Esophagus squamous epithelium (tissue), 5 donors: ENCODE data around the gene HOXD13. TPM values are rescaled to one million over a fixed set of nuclear protein-coding genes. Genes with fewer than 3 reads are reported as not detected.

Experiments
- DNase-seq: peaks from one replicate; lab custom pipeline; 2025; lab: John Stamatoyannopoulos, UW
- H3K27ac ChIP-seq, 4 donors: fragments of 200-600 bp; sonication (generic); one replicate each; pipeline ENCODE4 v1.5.1; 2016 to 2019; ENCODE audit warnings: mild to moderate bottlenecking in 1 of 4
- H3K27me3 ChIP-seq, 4 donors: fragments of 200-600 bp; sonication (generic); 1 replicate in 3 of 4; 2 replicates in 1 of 4; pipeline versions ENCODE4 v1.5.1 to v1.6.0; 2017 to 2021; ENCODE audit warnings: antibody characterized with exemption in 1 of 4
- H3K36me3 ChIP-seq, 3 donors: fragments of 200-600 bp; sonication (generic); one replicate each; pipeline ENCODE4 v1.5.1; 2016 to 2019
- H3K4me1 ChIP-seq, 3 donors: fragments of 200-600 bp; sonication (generic); one replicate each; pipeline ENCODE4 v1.5.1; 2017 to 2019
- H3K4me3 ChIP-seq, 4 donors: fragments of 200-600 bp; sonication (generic); 1 replicate in 3 of 4; 2 replicates in 1 of 4; pipeline ENCODE4 v1.5.1; 2016 to 2019; ENCODE audit warnings: mild to moderate bottlenecking in 2 of 4, moderate library complexity in 1 of 4
- H3K9me3 ChIP-seq, 3 donors: fragments of 200-600 bp; sonication (generic); one replicate each; pipeline ENCODE4 v1.5.1; 2016 to 2019
- POLR2A ChIP-seq, 4 donors: fragments of 450-650 bp; IDR thresholded peaks; one replicate each; pipeline ENCODE4 v1.6.1; 2017; ENCODE audit warnings: antibody characterized with exemption in 4 of 4, mild to moderate bottlenecking in 4 of 4, moderate library complexity in 3 of 4
- WGBS, 2 donors: methylation state at CpG; one replicate each; pipeline ENCODE4 v1.1.5; 2018; 5-methylcytosine and 5-hydroxymethylcytosine counted together
- intact Hi-C: fragments of 100-400 bp; cut with DNase I; formaldehyde crosslinking; loops from one replicate; pipeline ENCODE4 v1.15.0; 2022
- total RNA-seq, 4 donors: library from RNA; depleted of rRNA; stranded (reverse); fragments of >200 nt; gene quantifications; one replicate each; pipeline ENCODE4 v1.1.0, GENCODE V29; 2016
- TF ChIP-seq, protein P1 (sequence below), 6 experiments: fragments of 450-650 bp in 4 of 6; fragments of 200-600 bp in 2 of 6; sonication (generic) in 2 of 6; IDR thresholded peaks; one replicate each; pipeline ENCODE4 v1.5.1; 2016 to 2019; ENCODE audit warnings: antibody characterized with exemption in 6 of 6, mild to moderate bottlenecking in 4 of 6, moderate library complexity in 4 of 6
- donor health status: DM: yes; HTN: yes; CAD: no.

The HOXD13 gene
- total RNA-seq, 4 donors from 2014 or later = not detected

DNA sequence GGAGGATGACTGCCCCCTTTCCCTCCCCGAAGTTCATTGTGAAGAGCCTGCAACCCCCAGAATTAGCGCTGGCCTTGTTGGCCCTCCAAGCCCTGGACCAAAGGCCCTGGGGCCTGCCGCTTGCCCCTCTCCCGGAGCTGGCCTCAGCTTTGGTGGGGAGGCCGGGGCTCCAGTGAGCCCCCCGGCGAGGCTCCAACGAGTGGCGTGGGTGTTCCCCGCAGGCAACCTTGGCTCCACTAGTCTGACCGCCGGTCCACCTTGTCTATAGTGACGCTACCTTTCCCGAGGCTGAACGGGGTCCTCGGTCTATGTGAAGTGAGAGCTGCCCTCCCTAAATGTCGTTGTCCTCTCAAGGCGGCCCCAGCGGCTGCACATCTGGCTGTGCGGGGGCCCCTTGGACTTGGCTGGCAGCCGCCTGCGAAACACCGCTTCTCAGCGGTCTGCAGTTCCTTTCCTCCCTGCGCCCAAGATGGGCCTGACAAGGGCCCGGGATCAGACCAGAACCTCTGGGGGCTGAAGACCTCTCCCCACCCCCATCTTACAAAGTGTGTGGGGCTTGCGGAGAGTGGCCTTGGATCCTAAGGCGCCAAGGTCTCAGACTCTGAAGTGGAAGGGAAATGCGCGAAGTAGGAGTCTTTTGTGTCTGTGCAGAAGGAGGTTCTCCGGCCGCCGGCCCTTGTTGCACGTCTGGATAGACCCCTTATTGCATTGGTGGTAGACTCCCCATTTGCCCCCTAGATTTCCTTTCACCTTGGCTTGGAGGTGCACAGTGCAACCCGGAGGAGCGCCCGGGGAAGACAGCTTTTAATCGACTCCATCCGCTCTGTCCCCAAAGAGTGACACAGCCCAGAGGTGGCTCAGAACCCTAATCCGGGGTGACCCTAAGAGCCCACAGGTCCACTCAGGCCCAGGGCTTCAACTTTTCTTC is 20.1 kb downstream of the HOXD13 start:
- WGBS, 2 donors = 9 to 19% methylated on average over 10 to 25 of the region's 40 CpGs
- peaks cover 0 to 17% (median 9%) of the 10 kb centered on the region in 3 donors for H3K4me1 ChIP-seq
- no peak for DNase-seq
- H3K27ac ChIP-seq = no peak overlapping the region
- peaks cover 31 to 100% (median 80%) of the 10 kb centered on the region in 4 donors for H3K27me3 ChIP-seq
- H3K9me3 ChIP-seq = no peaks in the 10 kb centered on the region
- no peak overlapping the region for H3K4me3 ChIP-seq
- intact Hi-C loops = no loop called here
- H3K36me3 ChIP-seq = no peaks in the 10 kb centered on the region
- TF ChIP-seq, protein P1, sequence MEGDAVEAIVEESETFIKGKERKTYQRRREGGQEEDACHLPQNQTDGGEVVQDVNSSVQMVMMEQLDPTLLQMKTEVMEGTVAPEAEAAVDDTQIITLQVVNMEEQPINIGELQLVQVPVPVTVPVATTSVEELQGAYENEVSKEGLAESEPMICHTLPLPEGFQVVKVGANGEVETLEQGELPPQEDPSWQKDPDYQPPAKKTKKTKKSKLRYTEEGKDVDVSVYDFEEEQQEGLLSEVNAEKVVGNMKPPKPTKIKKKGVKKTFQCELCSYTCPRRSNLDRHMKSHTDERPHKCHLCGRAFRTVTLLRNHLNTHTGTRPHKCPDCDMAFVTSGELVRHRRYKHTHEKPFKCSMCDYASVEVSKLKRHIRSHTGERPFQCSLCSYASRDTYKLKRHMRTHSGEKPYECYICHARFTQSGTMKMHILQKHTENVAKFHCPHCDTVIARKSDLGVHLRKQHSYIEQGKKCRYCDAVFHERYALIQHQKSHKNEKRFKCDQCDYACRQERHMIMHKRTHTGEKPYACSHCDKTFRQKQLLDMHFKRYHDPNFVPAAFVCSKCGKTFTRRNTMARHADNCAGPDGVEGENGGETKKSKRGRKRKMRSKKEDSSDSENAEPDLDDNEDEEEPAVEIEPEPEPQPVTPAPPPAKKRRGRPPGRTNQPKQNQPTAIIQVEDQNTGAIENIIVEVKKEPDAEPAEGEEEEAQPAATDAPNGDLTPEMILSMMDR (IDR thresholded peaks at IDR 0.05) = no peak
- no peak for TF ChIP-seq POLR2A (IDR thresholded peaks at IDR 0.05)

DNA sequence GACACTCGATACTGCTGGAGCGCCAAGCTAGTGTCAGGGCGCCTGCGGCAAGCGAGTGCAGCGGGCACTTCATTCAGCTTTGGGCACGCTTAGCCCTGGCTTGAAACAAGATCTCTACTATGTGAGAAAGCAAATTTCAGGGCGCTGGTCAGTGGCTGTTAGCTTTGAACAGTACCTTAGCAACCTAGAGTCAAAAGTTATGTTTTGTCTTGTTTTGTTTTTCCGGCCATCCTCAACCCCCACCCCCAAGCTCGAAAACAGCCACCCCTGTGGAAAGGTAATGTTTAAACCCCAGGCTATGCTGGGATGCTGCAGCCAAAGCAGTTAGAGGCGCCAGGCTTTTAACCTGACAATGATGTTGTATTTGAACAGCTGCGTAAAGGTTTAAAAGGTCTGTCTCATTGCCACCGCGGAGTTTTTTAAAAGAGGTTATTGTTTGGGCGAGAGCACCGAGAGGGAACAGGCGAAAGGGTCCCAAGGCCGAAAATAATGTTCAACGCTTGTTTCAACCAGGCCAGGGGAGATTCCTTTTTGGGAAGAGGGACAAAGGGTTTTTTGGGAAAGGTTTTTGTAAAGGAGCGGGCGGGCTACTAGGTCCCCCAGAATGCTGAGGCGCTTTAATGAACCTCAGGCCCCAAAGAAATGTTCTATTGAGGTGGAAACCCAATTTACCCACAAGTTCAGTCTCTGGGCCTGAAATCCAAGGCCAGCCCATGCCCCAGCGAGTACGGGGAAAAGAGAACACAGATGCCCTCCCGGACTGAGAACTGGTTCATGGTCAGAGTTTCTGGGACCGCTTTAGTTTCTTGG is 21.8 kb downstream of the HOXD13 start:
- no peak for DNase-seq
- peaks cover 40 to 100% (median 72%) of the 10 kb centered on the region in 4 donors for H3K27me3 ChIP-seq
- WGBS, 2 donors = 11 to 22% methylated on average over 21 to 26 of the region's 26 CpGs

DNA sequence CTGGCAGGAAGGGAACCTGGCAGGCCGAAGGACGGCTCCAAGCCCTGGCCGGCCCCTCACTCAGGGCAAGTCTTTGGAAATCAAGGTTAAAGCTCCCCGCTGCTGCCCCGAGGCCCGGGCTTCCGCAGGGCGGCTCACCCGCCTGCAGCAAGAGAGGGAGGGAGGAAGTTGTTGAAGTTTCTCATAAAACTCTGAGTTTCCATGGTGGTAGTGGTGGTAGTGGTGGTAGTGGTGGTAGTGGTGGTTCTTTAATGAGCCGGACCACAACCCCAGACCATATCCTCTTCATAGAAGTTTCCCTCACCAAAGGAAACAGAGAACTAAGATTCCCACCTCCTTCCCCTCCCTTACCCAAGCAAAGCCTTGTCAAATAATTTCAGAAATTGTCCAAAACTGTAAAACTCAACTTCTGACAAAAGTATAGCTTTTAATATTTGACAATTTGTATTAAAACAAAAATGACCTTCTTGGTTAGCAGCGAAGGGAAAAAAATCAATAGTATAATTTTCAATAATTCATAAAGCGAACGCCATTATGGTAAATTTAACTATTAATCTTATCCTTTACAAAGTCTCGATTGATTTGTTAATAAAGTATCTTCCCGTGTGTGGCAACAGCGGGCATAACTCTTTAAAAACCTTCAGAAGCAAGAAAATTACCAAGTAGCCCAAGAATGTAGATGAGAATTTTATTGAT is 22.6 kb downstream of the HOXD13 start:
- WGBS, 2 donors = 25 to 36% methylated on average over 9 to 14 of the region's 16 CpGs
- Histone ChIP-seq H3K27me3 (peaks cover 45 to 100% (median 67%) of the 10 kb centered on the region in 4 donors), H3K4me3 (no peak overlapping the region), H3K4me1 (peaks cover 0 to 4% (median 0%) of the 10 kb centered on the region in 3 donors), H3K9me3 (no peaks in the 10 kb centered on the region), H3K27ac (no peak overlapping the region), H3K36me3 (no peaks in the 10 kb centered on the region)
- TF ChIP-seq, protein P1 (IDR thresholded peaks at IDR 0.05) = no peak
- TF ChIP-seq POLR2A (IDR thresholded peaks at IDR 0.05) = no peak
- intact Hi-C loops = no loop called here
- DNase-seq = no peak

More for the DNA sequence above, 21.8 kb downstream of the HOXD13 start:
- Histone ChIP-seq H3K36me3 (no peaks in the 10 kb centered on the region), H3K4me3 (no peak overlapping the region), H3K4me1 (peaks cover 0 to 4% (median 0%) of the 10 kb centered on the region in 3 donors), H3K27ac (no peak overlapping the region), H3K9me3 (no peaks in the 10 kb centered on the region)
- TF ChIP-seq, protein P1 (IDR thresholded peaks at IDR 0.05) = no peak
- TF ChIP-seq POLR2A (IDR thresholded peaks at IDR 0.05) = no peak
- intact Hi-C loops = no loop called here

DNA sequence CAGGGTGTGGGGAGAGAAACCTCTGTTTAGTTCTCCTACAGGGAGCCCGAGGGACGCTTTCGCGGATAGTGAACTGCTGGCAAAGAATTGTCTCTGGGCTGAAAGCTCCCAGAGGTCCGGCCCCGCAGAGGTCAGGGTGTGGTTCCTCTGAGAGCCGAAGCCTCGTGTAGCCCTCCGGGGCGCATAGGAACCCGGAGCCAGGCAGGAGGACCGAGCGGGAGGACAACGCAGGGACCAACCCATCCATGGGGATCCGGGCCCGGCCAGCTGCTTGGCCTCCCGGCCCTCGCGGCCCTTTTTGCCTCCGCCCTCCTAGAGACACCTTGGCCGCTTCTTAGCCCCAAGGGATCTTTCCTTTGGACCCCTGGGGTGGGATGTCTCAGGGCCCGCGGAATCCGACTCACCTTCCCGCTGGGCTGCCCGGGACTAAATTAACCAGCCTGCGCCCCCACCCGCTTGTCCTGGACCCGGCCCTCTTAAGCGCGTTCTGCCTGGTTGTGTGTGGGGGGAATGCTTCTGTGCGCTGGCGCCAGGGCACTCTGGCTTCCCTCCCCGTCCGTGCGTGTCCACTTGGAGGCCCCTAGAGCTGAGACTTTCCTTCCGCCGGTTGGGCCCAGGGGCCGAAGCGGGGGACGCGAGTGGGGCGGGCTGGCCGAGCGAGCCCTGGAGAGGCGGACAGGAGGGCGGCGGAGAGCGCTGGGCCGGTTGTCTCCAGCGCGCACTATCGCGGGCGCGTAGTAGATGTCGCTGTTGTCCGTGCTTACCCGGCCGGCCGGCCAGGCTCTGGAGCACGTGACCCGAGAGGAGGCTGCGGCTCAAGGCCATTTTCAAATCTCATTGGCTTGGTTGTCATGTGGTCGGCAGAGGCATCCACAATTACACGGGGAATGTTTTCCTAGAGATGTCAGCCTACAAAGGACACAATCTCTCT is 23.6 kb downstream of the HOXD13 start, which contains the start of gene HOXD10:
Gene HOXD10 (plus strand): TSS at position 896 of the 931 bp plus-strand sequence. CDS start 56 bp downstream, outside the sequence.
- Histone ChIP-seq H3K4me1 (peaks cover 0 to 5% (median 0%) of the 10 kb centered on the region in 3 donors), H3K9me3 (no peaks in the 10 kb centered on the region), H3K4me3 (peak within 1 kb of the TSS in 3 of 4 donors; percentile 12 to 33 (median 27)), H3K27me3 (peaks cover 50 to 100% (median 67%) of the 10 kb centered on the region in 4 donors), H3K27ac (peak within 1 kb of the TSS in 2 of 4 donors; percentile 17 to 42), H3K36me3 (no peaks in the 10 kb centered on the region)
- no peak for DNase-seq
- WGBS, 2 donors = 13 to 27% methylated on average over 21 to 24 of the region's 66 CpGs
- intact Hi-C loops = no loop called here
- peak in 1 of 4 donors; percentile 11 for TF ChIP-seq POLR2A (IDR thresholded peaks at IDR 0.05)
- TF ChIP-seq, protein P1 (IDR thresholded peaks at IDR 0.05) = peak in 1 of 6 experiments; percentile 10
